NCI-H1105 treated with DMSO at 0.1 percent for 48 hours (cell line): Measurements from ENCODE around the gene DPYSL4.

Experiments
- DNase-seq: peaks from one replicate; lab custom pipeline; 2025; lab: John Stamatoyannopoulos, UW

The DPYSL4 gene

GRCh38 chr10:132186488-132187429 lies at the start of gene DPYSL4:
Gene DPYSL4, plus strand, starts transcription at chr10:132186948. Its CDS starts 116 bp downstream, at chr10:132187064.
- DNase-seq = peak; percentile 14

- no peak for DNase-seq
Observed at GRCh38 chr10:132137111-132138072, 49.4 kb upstream of the DPYSL4 start.

- no peak for DNase-seq
Observed at GRCh38 chr10:132138133-132138532, 48.6 kb upstream of the DPYSL4 start.

- no peak for DNase-seq
Observed at GRCh38 chr10:132138596-132138995, 48.2 kb upstream of the DPYSL4 start.

GRCh38 chr10:132139526-132139925 lies 47.2 kb upstream of the DPYSL4 start:
- DNase-seq = no peak

GRCh38 chr10:132140167-132140925 lies 46.4 kb upstream of the DPYSL4 start:
- no peak for DNase-seq

DNA sequence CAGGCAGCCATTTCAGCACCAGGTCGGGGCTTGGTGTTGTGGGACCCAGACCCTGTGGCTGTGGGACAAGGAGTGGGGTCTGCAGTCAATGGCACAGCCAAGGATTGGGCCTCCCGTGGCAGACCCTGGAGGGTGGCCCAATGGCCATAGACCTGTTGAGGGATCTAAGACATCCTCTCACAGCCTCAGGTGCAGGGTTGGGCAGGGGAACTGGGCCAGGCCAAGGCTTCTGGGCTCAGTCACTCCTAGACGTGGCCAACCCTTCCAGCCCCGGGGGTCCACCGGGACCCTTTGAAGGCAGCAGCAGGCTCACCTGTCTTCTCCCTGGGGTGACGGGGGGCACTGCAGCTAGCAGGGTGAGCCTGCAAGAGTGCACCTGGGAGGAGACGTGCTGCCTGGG lies 45.7 kb upstream of the DPYSL4 start:
- no peak for DNase-seq

- no peak for DNase-seq
Observed at GRCh38 chr10:132141526-132142395, 45.0 kb upstream of the DPYSL4 start.

- peak; percentile 8 for DNase-seq
Observed at GRCh38 chr10:132142396-132143161, 44.2 kb upstream of the DPYSL4 start.

DNA sequence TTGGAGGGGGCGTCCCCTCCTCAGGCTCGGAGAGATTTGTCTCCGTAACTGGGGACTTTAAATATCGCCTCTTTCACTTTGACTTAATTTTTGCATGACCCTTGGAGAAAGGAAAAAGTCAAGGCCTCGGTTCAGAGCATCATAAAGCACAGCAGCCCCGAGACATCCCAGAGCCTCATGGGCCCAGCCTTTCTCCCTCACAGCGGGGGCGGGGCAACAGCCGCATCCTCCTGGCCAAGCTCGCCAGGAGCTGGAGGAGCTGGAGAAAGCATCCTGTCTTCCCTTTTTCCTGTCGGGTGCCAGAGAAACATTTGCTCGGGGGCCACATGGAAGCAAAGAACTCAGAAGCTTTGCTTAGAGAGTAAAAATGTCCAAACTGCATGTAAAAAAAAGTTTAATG lies 43.6 kb upstream of the DPYSL4 start:
- no peak for DNase-seq

- DNase-seq = no peak
Observed at GRCh38 chr10:132144086-132144485, 42.7 kb upstream of the DPYSL4 start.

- DNase-seq = no peak
Observed at GRCh38 chr10:132145002-132145401, 41.7 kb upstream of the DPYSL4 start.

DNA sequence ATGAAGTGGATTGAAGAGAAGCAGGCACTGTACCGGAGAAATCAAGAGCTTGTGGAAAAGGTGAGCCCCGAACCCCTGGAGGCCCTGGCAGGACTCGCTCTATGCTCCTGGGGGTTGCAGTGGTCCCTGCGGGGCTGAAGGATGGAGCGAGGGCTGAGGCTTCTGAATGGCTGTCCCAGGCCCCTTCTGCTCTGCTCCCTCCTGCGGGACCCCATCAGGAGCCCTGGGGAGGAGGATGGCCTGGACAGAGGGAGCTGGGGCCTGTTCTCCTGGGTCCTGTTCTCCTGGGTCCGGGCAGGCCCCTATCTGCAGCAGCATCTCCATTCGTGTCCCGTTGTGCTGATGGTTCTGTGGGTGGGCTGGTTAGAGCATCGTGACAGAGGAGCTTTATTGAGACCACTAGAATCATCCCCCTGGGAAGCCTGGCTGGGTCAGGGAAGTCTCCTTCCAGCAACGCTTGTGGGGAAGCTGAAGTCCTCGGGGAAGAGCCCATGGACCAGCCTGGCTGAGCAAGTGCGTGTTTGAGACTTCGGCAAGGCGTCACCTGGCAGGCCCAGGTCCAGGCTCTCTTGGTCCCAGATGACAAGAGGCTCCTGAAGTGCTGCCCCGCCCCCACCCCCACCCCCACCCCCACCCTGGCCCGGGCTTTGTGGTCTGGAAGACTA lies 41.1 kb upstream of the DPYSL4 start:
- DNase-seq = no peak

GRCh38 chr10:132146271-132146671 lies 40.5 kb upstream of the DPYSL4 start:
- DNase-seq = no peak

DNA sequence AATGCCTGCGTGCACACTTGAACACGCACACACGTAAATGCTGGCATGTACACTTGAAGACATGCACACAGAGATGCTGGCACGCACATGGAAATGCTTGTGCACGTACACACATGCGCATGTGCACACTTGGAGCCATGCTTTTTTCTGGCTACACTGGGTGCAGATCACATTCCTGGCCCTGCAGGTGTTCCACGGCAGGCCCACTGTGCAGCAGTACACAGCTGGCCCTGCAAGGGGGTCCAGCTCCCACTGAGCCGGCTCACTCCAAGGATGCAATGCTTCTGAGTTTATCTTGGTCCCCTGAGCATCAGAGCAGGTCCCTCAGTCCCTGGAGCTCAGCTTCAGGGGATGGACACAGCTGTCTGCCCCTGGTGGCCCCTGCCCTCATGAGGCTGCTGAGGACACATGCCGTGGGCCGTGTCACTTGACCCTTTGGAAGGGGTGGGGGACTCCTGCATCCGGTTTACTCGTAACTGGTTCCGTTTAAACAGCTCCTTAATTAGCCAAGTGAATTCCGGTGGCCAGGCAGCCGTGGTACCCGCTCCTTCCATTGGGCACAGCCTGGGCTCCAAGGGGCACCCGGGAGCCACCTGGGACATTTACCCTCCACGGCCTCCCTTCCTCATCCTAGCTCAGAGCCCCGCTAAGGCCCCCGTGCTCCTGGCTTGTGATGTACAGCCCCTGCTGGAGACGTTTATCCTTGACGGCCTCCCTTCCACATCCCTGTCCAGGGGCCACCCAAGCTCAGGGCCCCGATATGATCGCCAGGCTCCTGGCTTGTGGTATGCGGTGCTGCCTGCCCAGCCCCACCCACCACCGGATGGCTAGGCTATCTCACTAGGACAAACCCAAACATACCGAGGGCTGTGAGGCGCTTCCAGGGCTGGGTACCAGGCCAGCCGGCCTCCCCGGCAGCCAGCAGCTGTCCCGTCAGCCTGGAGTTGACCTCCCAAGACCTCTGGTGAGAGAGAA lies 39.5 kb upstream of the DPYSL4 start:
- DNase-seq = no peak

DNA sequence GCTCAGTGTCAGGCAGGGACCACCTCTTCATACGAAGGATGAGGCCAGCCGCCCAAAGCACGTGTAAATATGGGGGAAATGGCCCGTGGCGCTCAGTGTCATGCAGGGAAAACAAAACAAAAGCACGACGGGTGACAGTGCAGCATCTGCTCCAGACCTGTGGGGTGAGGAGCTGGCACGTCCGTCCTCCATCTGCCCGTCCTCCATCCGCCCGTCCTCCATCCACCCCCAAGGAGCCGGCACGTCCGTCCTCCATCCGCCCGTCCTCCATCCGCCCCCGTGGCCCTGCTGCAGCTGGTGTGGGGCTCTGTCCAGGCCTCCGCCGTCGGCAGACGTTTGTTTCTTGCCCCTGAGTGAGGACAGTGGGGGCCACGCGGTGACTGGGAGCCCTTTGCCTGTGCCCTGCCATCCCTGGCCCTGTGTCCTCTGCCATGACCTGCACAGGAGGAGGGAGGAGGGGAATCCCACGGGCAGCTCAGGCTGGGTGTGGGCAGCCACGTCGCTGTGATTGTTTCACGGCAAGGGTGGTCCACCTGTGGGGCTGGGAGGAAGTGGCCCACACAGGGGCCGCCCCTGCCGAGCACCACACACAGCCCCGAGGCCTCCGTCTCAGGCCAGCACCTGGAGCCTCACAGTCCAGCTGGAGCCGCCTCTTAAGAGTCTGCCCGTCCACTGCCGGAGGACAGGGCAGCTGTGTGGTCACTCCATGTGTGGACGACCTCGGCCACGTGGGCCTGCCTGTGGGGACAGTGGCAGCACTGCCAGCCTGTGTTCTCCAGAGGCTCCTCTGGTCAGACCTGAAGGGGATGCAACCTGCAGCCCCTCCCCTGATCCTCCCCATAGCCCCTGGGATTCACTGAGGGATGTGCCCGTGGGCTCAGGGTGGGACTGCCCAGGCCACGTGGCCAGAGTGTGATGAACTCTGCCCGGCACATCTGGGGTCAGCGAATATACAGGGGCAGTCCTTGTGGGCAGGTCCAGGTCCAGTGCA lies 38.2 kb upstream of the DPYSL4 start:
- DNase-seq = no peak

DNA sequence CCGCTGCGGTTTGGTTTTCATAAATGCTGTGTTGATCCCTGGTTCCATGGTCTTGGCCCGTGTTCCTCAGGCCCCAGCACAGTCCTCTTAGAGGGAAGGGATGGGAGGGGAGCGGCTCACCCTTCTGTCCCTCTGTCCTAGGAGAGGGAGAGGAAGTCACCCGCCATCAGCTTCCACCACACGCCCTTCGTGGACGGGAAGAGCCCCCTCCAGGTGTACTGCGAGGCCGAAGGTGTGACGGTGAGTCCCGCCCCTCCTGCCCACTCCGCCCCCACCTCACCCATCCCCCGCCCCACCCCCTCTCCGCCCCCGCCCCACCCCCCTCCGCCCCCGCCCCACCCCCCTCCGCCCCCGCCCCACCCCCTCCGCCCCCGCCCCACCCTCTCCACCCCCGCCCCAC lies 37.5 kb upstream of the DPYSL4 start:
- no peak for DNase-seq
